NK-92 (cell line): ENCODE measurements around the gene PPP4R1.

Source experiments
- DNase-seq: peaks from one replicate; lab custom pipeline; 2025; ENCODE audit not compliant: unreplicated experiment; lab: John Stamatoyannopoulos, UW

The PPP4R1 gene

DNA sequence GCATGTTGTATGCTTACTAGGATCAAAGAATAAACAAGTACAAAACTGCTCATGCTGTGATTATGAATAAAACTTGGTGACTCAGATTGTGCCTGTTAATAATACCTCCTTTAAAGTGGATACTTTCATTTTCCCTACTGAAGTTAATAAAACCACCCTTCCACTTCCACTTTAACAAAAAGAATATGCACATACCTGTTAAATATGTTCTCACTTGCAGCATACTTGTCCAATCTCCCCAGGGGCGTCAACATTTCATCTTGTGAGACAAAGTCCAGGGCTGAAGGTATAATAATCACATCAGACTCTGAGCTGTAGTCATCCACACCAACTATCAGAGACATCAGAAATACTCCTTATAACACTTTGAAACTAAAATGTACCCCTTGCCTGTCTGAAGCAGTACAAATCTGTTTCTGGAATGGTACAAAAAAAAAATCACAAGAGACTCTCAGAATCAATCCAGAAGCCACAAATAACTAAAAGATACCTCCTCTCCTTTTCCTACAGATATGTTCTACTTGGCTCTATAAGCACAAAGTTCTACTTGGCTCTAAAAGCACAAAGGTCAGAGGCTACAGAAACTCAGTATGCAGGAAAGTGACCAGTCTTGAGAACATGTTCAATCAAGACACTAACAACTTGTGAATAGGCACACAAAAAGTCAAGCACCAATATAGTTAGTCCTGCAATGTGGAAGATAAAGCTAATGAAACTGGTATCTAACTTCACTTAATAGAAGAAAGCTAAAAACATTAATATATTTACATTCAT, 19.3 kb downstream of the PPP4R1 start:
- no peak for DNase-seq

DNA sequence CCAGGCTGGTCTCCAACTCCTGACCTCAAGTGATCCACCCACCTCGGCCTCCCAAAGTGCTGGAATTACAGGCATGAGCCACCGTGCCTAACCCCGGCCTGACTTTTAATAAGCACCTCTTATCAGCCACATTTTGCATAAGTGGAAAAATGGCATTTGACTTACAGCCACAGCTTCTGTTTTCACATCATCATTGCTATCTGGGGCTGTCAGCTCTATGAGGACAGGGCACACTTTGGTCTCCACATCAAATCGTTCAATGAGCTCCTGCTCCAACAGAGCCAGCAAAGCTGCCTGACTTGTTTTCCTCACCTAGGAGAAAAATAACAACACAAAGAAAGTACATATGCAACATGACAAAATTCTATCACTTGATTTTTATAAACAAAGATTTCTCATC, 26.4 kb downstream of the PPP4R1 start:
- DNase-seq = no peak

DNA sequence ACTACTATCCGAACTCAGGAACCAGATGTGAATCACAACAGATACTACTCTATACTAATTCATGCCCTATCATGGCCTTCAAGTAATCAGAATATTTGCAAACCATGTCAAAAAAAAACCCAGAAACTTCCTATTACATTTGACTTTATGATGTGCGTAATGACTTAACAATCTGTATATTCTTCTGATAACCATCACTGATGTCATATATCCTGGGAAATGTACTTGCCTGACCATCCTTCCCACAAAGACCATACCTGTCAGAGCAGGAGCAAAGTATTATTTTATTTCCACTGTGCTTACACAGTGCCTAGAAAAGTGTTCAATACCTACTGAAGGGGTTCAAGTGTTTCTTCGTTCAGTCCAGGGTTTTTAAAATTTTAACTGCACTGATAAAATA, 27.5 kb downstream of the PPP4R1 start:
- no peak for DNase-seq

DNA sequence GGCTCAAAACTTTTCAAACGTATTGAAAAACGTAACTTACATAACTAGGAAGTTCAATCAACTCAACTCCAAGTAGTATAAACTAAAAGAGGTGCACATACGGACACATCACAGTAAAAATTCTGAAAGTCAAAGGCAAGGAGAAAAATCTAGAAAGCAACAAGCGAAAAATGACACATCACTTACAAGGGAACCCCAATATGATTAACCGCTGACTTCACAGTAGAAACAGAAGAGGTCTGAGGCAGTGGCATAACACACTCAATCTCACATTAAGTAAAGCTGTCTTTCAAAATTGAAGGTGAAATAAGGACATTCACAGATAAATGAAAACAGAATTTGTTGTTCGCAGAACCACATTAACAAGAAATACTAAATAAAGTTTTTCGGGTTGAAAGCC, 32.7 kb downstream of the PPP4R1 start:
- DNase-seq = no peak

DNA sequence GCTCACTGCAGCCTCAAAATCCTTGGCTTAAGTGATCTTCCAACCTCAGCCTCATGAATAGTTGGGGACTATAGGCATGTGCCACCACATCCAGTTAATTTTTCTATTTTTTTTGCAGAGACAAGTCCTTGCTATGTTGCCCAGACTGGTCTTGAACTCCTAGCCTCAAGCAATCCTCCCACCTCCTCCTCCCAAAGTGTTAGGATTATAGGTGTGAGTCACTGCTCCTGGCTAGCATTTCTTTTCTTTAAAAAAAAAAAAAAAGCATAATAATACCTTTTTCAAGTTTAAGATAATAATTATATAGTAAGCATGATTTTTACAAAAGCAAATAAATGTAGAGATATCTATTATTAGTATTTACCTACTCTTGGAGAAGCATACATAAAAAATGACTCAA, 36.1 kb downstream of the PPP4R1 start:
- no peak for DNase-seq

DNA sequence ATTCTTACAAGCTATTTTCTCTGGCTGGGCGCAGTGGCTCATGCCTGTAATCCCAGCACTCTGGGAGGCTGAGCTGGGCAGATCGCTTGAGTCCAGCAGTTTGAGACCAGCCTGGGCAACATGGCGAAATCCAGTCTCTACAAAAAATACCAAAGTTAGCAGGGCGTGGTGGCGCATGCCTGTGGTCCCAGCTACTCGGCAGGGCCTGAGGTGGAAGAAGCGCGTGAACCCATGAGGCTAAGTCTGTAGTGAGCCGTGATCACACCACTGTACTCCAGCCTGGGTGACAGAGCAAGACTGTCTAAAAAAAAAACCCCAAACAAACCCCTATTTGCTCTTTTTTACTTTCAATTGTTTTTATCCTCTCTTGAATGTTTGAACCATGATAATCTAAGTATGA, 37.0 kb downstream of the PPP4R1 start:
- no peak for DNase-seq

DNA sequence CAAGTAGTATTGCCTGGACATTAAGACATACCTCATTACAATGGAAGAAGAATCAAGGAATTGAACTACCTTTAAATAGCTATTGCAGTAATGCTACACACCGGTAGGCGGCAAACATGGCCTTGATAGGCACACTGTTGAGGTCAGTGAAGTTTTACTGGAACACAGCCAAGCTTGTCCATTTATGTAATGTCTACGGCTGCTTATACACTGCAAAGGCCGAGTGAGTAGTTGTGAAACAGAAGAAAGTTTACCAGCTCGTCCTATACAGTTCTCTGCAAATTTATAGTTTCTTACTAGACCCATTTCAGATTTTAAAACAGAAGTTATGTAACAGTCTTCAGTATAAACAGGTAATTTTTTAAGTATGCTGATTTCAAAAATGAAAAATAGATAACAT, 38.8 kb downstream of the PPP4R1 start:
- DNase-seq = no peak

DNA sequence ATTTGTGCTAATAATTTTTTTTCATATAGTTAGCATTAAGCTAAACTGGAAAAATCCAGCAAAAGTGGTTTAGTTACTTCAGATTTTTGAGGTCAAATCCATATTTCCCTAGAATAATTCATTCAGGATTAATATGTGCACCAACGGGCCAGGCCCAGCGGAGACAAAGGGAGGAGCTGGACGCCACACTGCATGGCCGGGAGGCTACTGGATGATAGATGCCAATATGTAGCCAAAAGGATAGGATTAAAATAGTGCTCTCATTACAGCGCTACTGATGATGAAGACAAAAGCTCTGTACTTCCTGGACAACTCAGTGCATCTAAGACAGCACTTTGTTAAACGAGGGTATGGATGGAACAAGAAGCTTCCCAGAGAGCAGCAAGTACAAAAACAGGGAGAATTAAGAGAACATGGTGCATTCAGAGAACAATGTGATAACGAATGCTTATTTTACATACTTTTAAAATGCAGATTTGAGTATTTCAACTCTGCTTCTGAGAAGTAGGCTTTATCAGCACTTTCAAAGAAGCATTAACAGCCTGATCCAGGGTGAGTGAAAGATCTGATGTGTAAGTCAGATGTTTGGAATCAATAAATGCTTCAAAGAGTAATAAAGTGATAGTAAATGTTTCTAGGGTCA, 39.8 kb downstream of the PPP4R1 start:
- no peak for DNase-seq

DNA sequence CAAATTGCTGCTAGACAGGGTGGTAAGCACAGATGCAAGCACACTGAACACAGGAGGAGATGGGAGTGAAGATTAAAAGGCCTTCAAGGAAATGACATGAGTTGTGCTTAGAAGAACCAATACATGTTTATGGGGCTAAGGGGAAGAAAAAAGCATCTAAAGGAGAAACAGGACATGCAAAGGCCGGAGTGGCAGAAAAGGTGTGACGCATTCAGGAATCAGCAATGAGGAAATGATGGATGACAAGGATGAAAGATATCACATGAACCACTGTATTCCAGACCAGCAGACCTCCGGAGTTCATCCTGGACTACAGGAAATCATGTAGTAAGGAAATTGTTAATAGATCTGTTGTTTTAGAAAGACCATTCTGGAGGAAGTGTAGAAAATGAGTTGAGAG, 42.8 kb downstream of the PPP4R1 start:
- no peak for DNase-seq

DNA sequence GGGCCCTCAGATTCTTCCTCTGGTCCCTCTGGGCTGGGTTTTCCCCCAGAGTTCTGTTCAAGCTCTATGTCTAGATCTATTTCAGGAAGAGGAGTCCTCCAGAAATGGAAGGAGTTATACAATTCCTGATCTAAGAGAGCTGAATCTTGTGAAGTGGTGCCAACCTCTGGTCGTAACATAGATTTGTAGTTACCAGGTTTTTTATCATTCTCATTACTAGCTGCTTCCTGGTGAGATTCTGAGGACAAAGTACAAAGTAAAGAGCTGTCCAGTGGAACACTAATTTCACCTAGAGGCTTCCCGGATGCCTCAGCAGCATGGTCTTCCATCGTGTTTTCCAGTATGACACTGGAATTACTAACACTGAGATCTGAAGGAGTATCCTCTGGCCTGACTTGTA, 44.1 kb downstream of the PPP4R1 start:
- DNase-seq = no peak

DNA sequence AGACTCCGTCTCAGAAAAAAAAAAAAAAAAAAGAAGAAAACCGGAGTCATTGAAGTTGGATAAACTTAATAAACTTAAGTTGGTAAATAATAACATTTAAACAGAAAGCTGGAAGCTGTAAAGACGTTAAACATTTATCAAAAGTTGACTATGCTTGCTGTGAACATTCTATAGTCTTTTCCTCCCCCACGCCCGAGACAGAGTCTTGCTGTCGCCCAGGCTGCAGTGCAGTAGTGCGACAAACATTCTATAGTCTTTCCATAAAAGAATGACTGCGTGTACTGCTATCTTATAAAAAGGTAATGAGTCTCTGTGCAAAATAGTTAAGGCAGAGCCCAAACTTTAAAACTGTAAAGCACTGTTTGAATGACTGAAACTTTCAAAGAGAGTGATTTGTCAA, 45.2 kb downstream of the PPP4R1 start:
- DNase-seq = no peak

DNA sequence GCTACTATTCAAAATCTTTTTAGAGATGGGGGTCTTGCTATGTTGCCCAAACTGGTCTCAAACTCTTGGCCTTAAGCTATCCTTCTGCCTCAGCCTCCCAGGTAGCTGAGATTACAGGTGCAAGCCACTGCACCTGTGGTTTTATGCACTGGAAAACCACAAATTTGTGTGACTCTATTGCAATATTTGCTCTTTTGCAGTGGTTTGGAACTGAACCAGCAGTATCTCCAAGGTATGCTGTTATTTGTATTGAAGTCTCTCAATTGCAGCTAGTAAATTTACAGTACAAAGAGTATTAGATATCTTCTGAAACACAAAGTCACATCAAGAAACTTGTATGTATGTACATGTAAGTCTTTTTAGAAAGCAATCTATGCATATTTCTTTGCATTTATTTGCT, 46.2 kb downstream of the PPP4R1 start:
- no peak for DNase-seq

DNA sequence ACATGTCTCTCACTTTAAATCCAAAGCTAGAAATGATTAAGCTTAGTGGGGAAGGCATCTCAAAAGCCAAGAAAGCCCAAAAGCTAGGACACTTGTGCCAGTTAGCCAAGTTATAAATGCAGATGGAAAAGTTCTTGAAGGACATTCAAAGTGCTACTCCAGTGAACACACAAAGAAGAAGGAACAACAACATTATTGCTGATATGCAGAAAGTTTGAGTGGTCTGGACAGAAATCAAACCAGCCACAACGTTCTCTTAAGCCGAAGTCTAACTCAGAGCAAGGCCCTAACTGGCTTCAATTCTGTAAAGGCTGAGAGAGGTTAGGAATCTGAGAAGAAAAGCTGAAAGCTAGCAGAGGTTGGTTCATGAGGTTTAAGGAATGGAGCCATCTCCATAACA, 49.0 kb downstream of the PPP4R1 start:
- DNase-seq = no peak

DNA sequence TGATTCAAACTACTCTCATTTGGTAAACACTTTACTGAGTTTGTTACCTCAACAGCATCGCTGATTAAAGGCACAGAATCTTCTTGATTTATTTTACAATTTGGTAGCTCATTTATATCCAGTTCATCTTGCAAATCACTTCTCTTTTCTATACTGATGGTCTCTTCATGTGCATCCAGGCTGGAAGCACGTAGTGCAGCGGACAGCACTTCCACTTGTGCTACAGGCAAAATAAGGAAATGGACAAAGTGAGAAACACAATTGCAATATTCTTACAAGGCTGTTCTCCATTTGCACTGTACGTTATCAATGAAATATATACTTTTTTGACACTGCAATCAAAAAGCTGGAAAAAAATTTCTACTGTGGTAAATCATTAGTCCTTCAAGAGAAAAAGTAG, 51.0 kb downstream of the PPP4R1 start:
- DNase-seq = no peak

DNA sequence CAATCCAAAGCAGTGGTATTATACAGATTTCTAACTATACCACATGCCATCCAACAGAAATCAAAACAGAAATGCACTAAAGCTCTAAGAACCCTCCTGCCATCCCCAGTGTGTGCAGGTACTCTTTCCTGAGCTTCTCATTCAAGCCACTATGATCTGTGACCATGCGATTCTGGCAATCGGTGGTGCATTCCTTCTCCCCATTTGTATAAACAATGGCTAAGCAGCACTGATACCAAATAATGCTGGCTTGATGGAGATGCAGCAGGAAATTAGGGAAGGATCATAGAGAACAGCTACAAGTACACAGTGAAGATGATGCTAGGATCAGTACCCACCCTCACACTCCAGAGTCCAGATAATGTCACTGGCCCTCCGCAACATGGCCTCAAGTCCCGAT, 51.8 kb downstream of the PPP4R1 start:
- DNase-seq = no peak

DNA sequence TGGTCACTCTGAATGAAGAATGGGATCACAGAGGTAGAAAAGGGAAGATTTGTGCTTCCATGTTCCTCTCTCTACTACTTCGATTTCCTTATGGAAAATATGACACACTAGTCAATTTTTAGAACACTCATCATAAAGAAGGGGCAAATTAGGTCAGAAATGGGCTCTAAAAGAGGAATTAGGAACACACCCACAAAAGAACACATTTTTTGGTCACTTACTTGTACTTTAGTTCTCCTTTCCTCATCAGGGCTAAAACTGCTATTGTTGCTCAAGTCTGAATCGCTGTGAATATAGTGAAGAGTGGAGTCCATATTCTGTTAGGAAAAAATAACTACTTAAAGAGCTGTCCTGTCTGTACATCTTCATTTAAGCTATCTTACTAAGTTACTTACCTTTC, 52.6 kb downstream of the PPP4R1 start:
- DNase-seq = no peak

DNA sequence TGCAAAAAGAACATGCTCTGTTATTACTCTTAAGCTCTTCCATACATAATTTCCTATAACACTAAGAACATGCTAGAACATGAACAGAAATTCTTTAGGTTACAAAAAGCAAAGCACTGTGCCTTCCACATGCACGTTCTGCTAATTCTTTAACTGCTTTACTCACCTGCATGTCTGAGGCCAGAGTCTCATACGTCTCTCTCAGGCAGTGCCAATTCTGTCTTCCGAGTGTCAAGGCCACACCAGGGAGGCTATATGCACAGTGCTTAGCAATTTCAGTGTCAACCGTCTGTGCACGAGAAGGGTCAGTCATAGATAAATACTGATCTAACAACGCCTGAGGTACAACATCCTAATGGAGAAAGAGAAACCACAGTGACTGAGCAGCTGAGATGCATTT, 55.1 kb downstream of the PPP4R1 start:
- no peak for DNase-seq

DNA sequence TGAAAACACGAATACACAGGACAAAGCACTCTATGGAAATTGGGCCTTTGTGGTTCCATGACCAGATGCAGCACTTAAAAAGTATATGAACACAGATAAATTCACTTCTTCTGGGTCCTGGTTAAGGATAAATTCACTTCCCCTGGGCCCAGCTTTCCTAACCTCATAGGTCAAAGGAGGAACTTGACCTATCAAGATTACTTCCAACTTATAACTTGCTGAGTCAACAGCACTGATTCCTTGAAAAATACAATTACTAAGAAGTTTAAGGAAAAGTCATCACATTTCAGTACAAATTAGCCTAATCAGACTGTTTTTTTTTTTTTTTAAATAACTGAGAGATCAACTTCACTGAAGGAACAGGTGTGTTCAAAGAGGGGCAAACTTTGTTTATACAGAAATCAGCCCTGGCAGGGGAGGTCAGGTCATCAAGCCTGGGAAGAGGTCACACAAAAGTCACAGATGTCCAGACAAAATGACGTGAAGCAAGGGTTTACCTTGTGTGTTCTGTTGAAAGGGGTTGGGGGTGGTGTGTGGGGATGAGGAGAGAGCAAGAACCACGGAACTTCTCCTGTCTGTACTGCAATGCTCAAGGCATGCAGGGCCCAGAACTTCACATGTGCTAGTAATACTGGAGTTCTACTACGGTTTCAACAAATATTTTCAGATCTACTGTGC, 55.8 kb downstream of the PPP4R1 start:
- DNase-seq = no peak

DNA sequence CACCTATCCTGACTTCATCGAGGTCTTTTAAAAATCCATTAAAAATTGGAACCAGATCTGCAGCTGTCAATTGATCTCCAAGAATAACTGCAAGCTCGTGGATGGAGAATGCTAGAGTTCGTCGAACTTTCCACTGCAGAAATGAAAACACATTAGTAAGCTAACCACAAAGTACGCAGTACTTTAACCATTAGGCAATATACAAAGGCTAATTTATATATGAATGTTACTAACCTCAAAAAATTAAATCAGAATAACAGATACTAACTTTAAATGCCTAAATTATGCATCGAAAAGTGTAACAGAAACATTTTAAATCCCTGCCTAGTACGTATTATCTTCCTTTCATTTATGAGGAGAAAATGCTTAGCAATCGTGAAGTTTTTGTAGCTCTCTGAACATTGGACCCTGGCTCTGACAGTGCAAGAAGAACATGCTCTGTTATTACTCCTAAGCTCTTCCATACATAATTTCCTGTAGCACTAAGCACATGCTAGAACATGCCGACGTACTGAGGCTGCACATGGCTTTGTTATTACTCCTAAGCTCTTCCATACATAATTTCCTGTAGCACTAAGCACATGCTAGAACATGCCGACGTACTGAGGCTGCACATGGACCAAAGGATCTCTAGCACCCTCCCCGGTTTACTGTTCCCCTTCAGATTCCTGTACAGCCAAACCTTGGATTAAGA, 57.0 kb downstream of the PPP4R1 start:
- DNase-seq = no peak

DNA sequence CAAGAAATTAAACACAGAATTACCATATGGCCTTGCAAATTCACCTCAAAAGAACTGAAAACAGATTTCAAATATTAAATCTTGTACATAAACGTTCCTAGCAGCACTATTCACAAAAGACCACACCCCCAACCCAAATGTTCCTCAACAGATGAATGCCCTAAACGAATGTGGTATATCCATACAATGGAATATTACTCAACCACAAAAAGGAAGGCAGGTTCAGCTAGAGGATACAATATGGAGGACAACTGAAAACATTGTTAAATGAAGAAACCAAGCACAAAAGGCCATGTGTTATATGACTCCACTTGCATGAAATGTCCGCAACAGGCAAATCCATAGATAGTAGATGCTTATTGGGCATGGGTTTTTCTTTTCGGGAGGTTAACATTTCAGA, 61.7 kb downstream of the PPP4R1 start:
- DNase-seq = no peak

DNA sequence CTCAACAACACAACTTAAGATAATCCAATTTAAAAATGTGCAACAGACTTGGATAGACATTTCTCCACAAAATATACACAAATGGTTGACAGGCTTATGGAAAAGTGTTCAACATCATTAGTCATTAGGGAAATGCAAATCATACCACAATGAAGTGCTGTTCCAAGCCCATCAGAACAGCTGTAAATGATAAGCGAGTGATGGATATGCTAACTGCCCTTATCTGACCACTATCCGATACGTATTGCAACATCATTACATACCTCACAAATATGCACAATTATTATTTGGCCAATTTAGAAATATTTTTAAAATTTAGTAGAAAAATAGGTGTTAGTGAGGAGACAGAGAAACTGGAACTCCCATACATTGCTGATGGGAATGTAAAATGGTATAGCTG, 62.2 kb downstream of the PPP4R1 start:
- DNase-seq = no peak

DNA sequence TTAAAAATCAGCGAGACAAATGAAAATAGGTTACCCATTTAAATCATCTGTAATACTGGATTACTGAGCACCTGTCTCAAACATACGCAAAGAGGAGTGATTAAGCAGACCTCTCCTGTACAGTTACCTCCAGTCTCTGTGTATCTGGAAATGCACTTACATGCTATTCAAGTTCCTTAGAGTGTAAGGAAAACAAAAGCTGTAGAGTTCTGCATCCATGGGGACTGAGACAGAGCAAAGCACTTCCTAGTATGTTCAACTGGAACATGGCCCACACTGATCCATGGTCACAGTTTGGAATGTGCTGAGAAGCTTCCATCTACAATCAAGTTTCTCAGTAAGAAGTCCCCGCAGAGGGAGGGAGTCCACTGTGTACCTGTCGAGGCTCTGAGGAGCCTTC, 63.9 kb downstream of the PPP4R1 start:
- no peak for DNase-seq
